GM12878 (cell line): ENCODE measurements around the gene PRRC2B. TPM values are rescaled to one million over a fixed set of nuclear protein-coding genes. Genes with fewer than 3 reads are reported as not detected.

Experiments
- BHLHE40 ChIP-seq, 2 experiments: fragments of 450-650 bp in 1 of 2; IDR thresholded peaks; 2 replicates each; pipeline ENCODE4 v1.6.1; 2011 to 2017; ENCODE audit warnings: low read depth in 2 of 2, borderline replicate concordance in 1 of 2, improper control_type of control experiment in 1 of 2, low read length in 1 of 2, mild to moderate bottlenecking in 1 of 2
- CREM ChIP-seq: IDR thresholded peaks from 2 replicates; pipeline ENCODE4 v1.6.1; 2014; ENCODE audit warnings: antibody characterized with exemption, low read depth
- E2F8 ChIP-seq: fragments of 450-650 bp; IDR thresholded peaks from 2 replicates; pipeline ENCODE4 v1.6.1; 2018; ENCODE audit warnings: mild to moderate bottlenecking, low read depth, moderate library complexity; ENCODE audit not compliant: partially characterized antibody
- HCFC1 ChIP-seq: fragments of 150-350 bp; IDR thresholded peaks from 2 replicates; pipeline ENCODE4 v1.6.1; 2014; ENCODE audit warnings: low read length
- IRF5 ChIP-seq: fragments of 450-650 bp; IDR thresholded peaks from 2 replicates; pipeline ENCODE4 v1.6.1; 2017; ENCODE audit warnings: borderline replicate concordance
- KLF5 ChIP-seq: fragments of 450-650 bp; IDR thresholded peaks from 2 replicates; pipeline ENCODE4 v1.6.1; 2014; ENCODE audit warnings: mild to moderate bottlenecking; ENCODE audit not compliant: partially characterized antibody
- PBX3 ChIP-seq: IDR thresholded peaks from 2 replicates; pipeline ENCODE4 v1.6.1; 2011; ENCODE audit warnings: mild to moderate bottlenecking, low read depth, low read length, moderate library complexity; ENCODE audit not compliant: insufficient replicate concordance
- POLR2A ChIP-seq: IDR thresholded peaks from 2 replicates; pipeline ENCODE4 v1.6.1; 2011; ENCODE audit warnings: low read depth, mild to moderate bottlenecking, low read length
- RFX5 ChIP-seq: IDR thresholded peaks from 2 replicates; pipeline ENCODE4 v1.6.1; 2011; ENCODE audit warnings: low read depth, low read length, improper control_type of control experiment
- SIX5 ChIP-seq: IDR thresholded peaks from 2 replicates; pipeline ENCODE4 v1.6.1; 2011; ENCODE audit warnings: mild to moderate bottlenecking, low read depth, low read length, moderate library complexity; ENCODE audit not compliant: severe bottlenecking
- WRNIP1 ChIP-seq: IDR thresholded peaks from 2 replicates; pipeline ENCODE4 v1.6.1; 2011; ENCODE audit warnings: low read depth, low read length, improper control_type of control experiment, borderline replicate concordance
- polyA plus RNA-seq, 11 experiments: library from polyadenylated mRNA; depleted of rRNA in 4 of 11; unstranded in 6 of 11; stranded (reverse) in 5 of 11; fragments of >200 nt; fragmentation: Nextera tagmentation in 4 of 11; fragmentation: Illumina TruSeq in 1 of 11; extraction: Ambion mirVana in 4 of 11; extraction: Trizol in 1 of 11; gene quantifications; 1 replicate in 1 of 11; 2 replicates in 10 of 11; pipeline versions ENCODE4 v1.2.1 to v1.2.3, GENCODE V29; 2011 to 2016; ENCODE audit warnings: inconsistent platforms in 2 of 11, missing spikeins in 2 of 11, low read depth in 1 of 11
- total RNA-seq, 4 experiments: library from RNA; depleted of rRNA in 3 of 4; stranded (reverse); fragments of >200 nt in 3 of 4; fragmentation: Illumina TruSeq in 1 of 4; extraction: Trizol in 1 of 4; gene quantifications; 2 replicates each; pipeline versions ENCODE4 v1.2.1 to v1.2.3, GENCODE V29; 2013 to 2021
- TF ChIP-seq, protein P1 (sequence below), 3 experiments: IDR thresholded peaks in 2 of 3; conservative IDR thresholded peaks in 1 of 3; 2 replicates each; pipeline ENCODE4 v1.5.1; 2011; ENCODE audit warnings: low read depth in 3 of 3, low read length in 3 of 3, mild to moderate bottlenecking in 3 of 3, control low read depth in 2 of 3, moderate library complexity in 2 of 3, inconsistent platforms in 1 of 3, mixed read lengths in 1 of 3; ENCODE audit not compliant: control insufficient read depth in 2 of 3, insufficient read depth in 1 of 3; ENCODE audit errors: extremely low read depth in 1 of 3

The PRRC2B gene
- total and polyA plus RNA-seq, 10 of the 15 experiments (the other 5 are each of a cell fraction or from before 2014, with no cell fraction given) = 0.84 to 155 (median 28.7) TPM

GRCh38 chr9:131530920-131531832 is 137.3 kb downstream of the PRRC2B start, which contains the start of gene UCK1 (continued):
- TF ChIP-seq IRF5 = no peak
- peak; percentile 34 for TF ChIP-seq KLF5
- TF ChIP-seq, protein P1, sequence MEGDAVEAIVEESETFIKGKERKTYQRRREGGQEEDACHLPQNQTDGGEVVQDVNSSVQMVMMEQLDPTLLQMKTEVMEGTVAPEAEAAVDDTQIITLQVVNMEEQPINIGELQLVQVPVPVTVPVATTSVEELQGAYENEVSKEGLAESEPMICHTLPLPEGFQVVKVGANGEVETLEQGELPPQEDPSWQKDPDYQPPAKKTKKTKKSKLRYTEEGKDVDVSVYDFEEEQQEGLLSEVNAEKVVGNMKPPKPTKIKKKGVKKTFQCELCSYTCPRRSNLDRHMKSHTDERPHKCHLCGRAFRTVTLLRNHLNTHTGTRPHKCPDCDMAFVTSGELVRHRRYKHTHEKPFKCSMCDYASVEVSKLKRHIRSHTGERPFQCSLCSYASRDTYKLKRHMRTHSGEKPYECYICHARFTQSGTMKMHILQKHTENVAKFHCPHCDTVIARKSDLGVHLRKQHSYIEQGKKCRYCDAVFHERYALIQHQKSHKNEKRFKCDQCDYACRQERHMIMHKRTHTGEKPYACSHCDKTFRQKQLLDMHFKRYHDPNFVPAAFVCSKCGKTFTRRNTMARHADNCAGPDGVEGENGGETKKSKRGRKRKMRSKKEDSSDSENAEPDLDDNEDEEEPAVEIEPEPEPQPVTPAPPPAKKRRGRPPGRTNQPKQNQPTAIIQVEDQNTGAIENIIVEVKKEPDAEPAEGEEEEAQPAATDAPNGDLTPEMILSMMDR (IDR thresholded peaks at IDR 0.05 in 2 of 3, conservative IDR thresholded peaks at IDR 0.05 in 1 of 3; ENCODE audit: control insufficient read depth in 2 of 3, extremely low read depth in 1 of 3, insufficient read depth in 1 of 3, low read depth in 3 of 3, low read length in 3 of 3) = no peak
- TF ChIP-seq POLR2A = peak; percentile 79
- no peak for TF ChIP-seq CREM
- peak; percentile 82 for TF ChIP-seq SIX5
- no peak for TF ChIP-seq RFX5
- TF ChIP-seq HCFC1 = peak; percentile 90
- no peak for TF ChIP-seq E2F8
- no peak for TF ChIP-seq PBX3
- TF ChIP-seq BHLHE40 (IDR thresholded peaks at IDR 0.05; ENCODE audit: borderline replicate concordance in 1 of 2, low read depth in 2 of 2, low read length in 1 of 2) = peak in 1 of 2 experiments; percentile 36; a peak in 1 of 4 replicates
- no peak for TF ChIP-seq WRNIP1
- TF ChIP-seq, all 136 proteins: peak for 23
